H9 (cell line): Measurements from ENCODE around the gene UVRAG. TPM values are rescaled to one million over a fixed set of nuclear protein-coding genes. Genes with fewer than 3 reads are reported as not detected.

Experiments
- DNase-seq: peaks from one replicate; pipeline ENCODE4 v3.0.0-alpha.2; 2017
- H2AFZ ChIP-seq: one replicate; pipeline ENCODE4 v1.6.1; 2013; ENCODE audit warnings: mild to moderate bottlenecking, low read length, control low read depth, moderate library complexity
- H2AK5ac ChIP-seq: 2 replicates; pipeline ENCODE4 v1.6.1; 2013; ENCODE audit warnings: low read length, control low read depth, mixed read lengths; ENCODE audit not compliant: insufficient read length
- H2BK120ac ChIP-seq: one replicate; pipeline ENCODE4 v1.6.1; 2013; ENCODE audit warnings: low read depth, mild to moderate bottlenecking, low read length, control low read depth, inconsistent platforms; ENCODE audit not compliant: poor library complexity, severe bottlenecking
- H2BK12ac ChIP-seq: 2 replicates; pipeline ENCODE4 v1.6.1; 2013; ENCODE audit warnings: low read length, control low read depth, mixed read lengths, low read depth; ENCODE audit not compliant: insufficient read length
- H2BK15ac ChIP-seq: 2 replicates; pipeline ENCODE4 v1.6.1; 2013; ENCODE audit warnings: low read depth, low read length, control low read depth
- H2BK20ac ChIP-seq: one replicate; pipeline ENCODE4 v1.6.1; 2013; ENCODE audit warnings: low read depth, mild to moderate bottlenecking, low read length, control low read depth, inconsistent platforms; ENCODE audit not compliant: poor library complexity, severe bottlenecking
- H2BK5ac ChIP-seq: 2 replicates; pipeline ENCODE4 v1.6.1; 2013; ENCODE audit warnings: low read length, control low read depth, mixed read lengths; ENCODE audit not compliant: insufficient read length
- H3K14ac ChIP-seq: 2 replicates; pipeline ENCODE4 v1.6.1; 2013; ENCODE audit warnings: low read length, control low read depth; ENCODE audit not compliant: insufficient read depth
- H3K18ac ChIP-seq: 2 replicates; pipeline ENCODE4 v1.6.1; 2013; ENCODE audit warnings: low read depth, mild to moderate bottlenecking, mixed read lengths, low read length, control low read depth; ENCODE audit not compliant: insufficient read length
- H3K23ac ChIP-seq: 2 replicates; pipeline ENCODE4 v1.6.1; 2013; ENCODE audit warnings: low read length, control low read depth, mixed read lengths, low read depth; ENCODE audit not compliant: insufficient read length
- H3K23me2 ChIP-seq: 2 replicates; pipeline ENCODE4 v1.6.1; 2013; ENCODE audit warnings: low read depth, mild to moderate bottlenecking, mixed read lengths, low read length, control low read depth; ENCODE audit not compliant: insufficient read length, poor library complexity, severe bottlenecking
- H3K27ac ChIP-seq: 2 replicates; pipeline ENCODE4 v1.5.1; 2013; ENCODE audit warnings: low read length, control low read depth, mixed read lengths, low read depth; ENCODE audit not compliant: insufficient read length
- H3K27me3 ChIP-seq: 2 replicates; pipeline ENCODE4 v1.6.1; 2013; ENCODE audit warnings: low read length, control low read depth, inconsistent platforms; ENCODE audit not compliant: insufficient read depth
- H3K4ac ChIP-seq: 2 replicates; pipeline ENCODE4 v1.6.1; 2013; ENCODE audit warnings: low read depth, mild to moderate bottlenecking, control low read depth, inconsistent platforms, low read length, moderate library complexity
- H3K4me1 ChIP-seq: 2 replicates; pipeline ENCODE4 v1.6.1; 2013; ENCODE audit warnings: low read length, control low read depth, inconsistent platforms; ENCODE audit not compliant: insufficient read depth
- H3K4me2 ChIP-seq: 2 replicates; pipeline ENCODE4 v1.6.1; 2013; ENCODE audit warnings: low read length, control low read depth, mixed read lengths; ENCODE audit not compliant: insufficient read length, insufficient read depth
- H3K56ac ChIP-seq: 2 replicates; pipeline ENCODE4 v1.6.1; 2013; ENCODE audit warnings: low read depth, mild to moderate bottlenecking, mixed read lengths, low read length, control low read depth; ENCODE audit not compliant: insufficient read length
- H3K79me1 ChIP-seq: 2 replicates; pipeline ENCODE4 v1.6.1; 2013; ENCODE audit warnings: low read depth, mild to moderate bottlenecking, moderate library complexity, low read length, control low read depth, inconsistent platforms; ENCODE audit not compliant: insufficient read depth, poor library complexity, severe bottlenecking
- H3K79me2 ChIP-seq: 2 replicates; pipeline ENCODE4 v1.6.1; 2013; ENCODE audit warnings: low read length, control low read depth, inconsistent platforms; ENCODE audit not compliant: insufficient read depth
- H3K9ac ChIP-seq: 2 replicates; pipeline ENCODE4 v1.6.1; 2013; ENCODE audit warnings: low read length, control low read depth, mixed read lengths; ENCODE audit not compliant: insufficient read length; ENCODE audit errors: extremely low read depth
- H3K9me3 ChIP-seq: one replicate; pipeline ENCODE4 v1.6.1; 2013; ENCODE audit warnings: low read depth, low read length, inconsistent platforms; ENCODE audit not compliant: control insufficient read depth
- H3T11ph ChIP-seq: one replicate; pipeline ENCODE4 v1.6.1; 2013; ENCODE audit warnings: mild to moderate bottlenecking, low read length, control low read depth, inconsistent platforms
- H4K20me1 ChIP-seq: one replicate; pipeline ENCODE4 v1.6.1; 2013; ENCODE audit not compliant: control insufficient read depth, insufficient read length, insufficient read depth
- H4K5ac ChIP-seq: 2 replicates; pipeline ENCODE4 v1.6.1; 2013; ENCODE audit warnings: low read depth, mild to moderate bottlenecking, mixed read lengths, low read length, control low read depth; ENCODE audit not compliant: insufficient read length
- H4K8ac ChIP-seq: replicated peaks from 2 replicates; pipeline ENCODE4 v1.6.1; 2013; ENCODE audit warnings: low read length, control low read depth, mixed read lengths, low read depth; ENCODE audit not compliant: insufficient read length
- H4K91ac ChIP-seq: 2 replicates; pipeline ENCODE4 v1.6.1; 2013; ENCODE audit warnings: low read depth, mild to moderate bottlenecking, moderate library complexity, mixed read lengths, low read length, control low read depth; ENCODE audit not compliant: insufficient read length
- H3K27ac Mint-ChIP-seq, 3 experiments: 2 replicates in 2 of 3; 3 replicates in 1 of 3; pipeline ENCODE4 v1.8.0; 2020 to 2021; ENCODE audit warnings: mixed read lengths in 3 of 3, mild to moderate bottlenecking in 1 of 3, moderate library complexity in 1 of 3
- H3K27me3 Mint-ChIP-seq: 2 replicates; pipeline ENCODE4 v1.8.0; 2021; ENCODE audit warnings: low read depth, mild to moderate bottlenecking, moderate library complexity, mixed read lengths
- H3K36me3 Mint-ChIP-seq, 3 experiments: 2 replicates in 2 of 3; 3 replicates in 1 of 3; pipeline ENCODE4 v1.8.0; 2020 to 2021; ENCODE audit warnings: low read depth in 3 of 3, mixed read lengths in 3 of 3; ENCODE audit not compliant: insufficient read depth in 1 of 3
- H3K4me1 Mint-ChIP-seq, 2 experiments: 2 replicates each; pipeline ENCODE4 v1.8.0; 2020; ENCODE audit warnings: mixed read lengths in 2 of 2
- H3K4me3 Mint-ChIP-seq, 2 experiments: 2 replicates in 1 of 2; 3 replicates in 1 of 2; pipeline ENCODE4 v1.8.0; 2020 to 2021; ENCODE audit warnings: mild to moderate bottlenecking in 2 of 2, mixed read lengths in 2 of 2, moderate library complexity in 1 of 2
- H3K9me3 Mint-ChIP-seq, 2 experiments: 2 replicates in 1 of 2; 3 replicates in 1 of 2; pipeline ENCODE4 v1.8.0; 2020; ENCODE audit warnings: mild to moderate bottlenecking in 2 of 2, mixed read lengths in 2 of 2, moderate library complexity in 1 of 2
- CTCF ChIP-seq: fragments of 200-600 bp; sonication (generic); conservative IDR thresholded peaks from 3 replicates; pipeline ENCODE4 v1.8.0; 2021; ENCODE audit warnings: antibody characterized with exemption, mild to moderate bottlenecking
- WGBS: extraction: QIAGEN DNeasy Blood & Tissue Kit; methylation state at CpG from one replicate; pipeline ENCODE4 v1.1.7; 2013; ENCODE audit warnings: missing lambda C conversion rate, low lambda C conversion rate, mixed read lengths; ENCODE audit not compliant: insufficient read length; ENCODE audit errors: extremely low coverage; 5-methylcytosine and 5-hydroxymethylcytosine counted together
- total RNA-seq: library from RNA; stranded (reverse); gene quantifications from 2 replicates; pipeline ENCODE4 v1.2.1, GENCODE V29; 2021

The UVRAG gene
- total RNA-seq, 1 experiment from 2014 or later, result 18.5 TPM

- Histone ChIP-seq H2AFZ (no peak overlapping the region), H3K56ac (no peak overlapping the region)
- no peak overlapping the region for H3K4me3 Mint-ChIP-seq
Measured at GRCh38 chr11:75925785-75926164, 110.8 kb downstream of the UVRAG start.

More at GRCh38 chr11:75925785-75926164, 110.8 kb downstream of the UVRAG start:
- Histone ChIP-seq H3K4me1 (no peaks in the 10 kb centered on the region), H2BK5ac (no peak overlapping the region), H3K4me2 (no peak overlapping the region), H3K79me2 (no peaks in the 10 kb centered on the region), H2BK20ac (no peak overlapping the region), H3K23ac (no peak overlapping the region), H4K91ac (no peak overlapping the region), H3K9ac (no peak overlapping the region), H3K4ac (no peak overlapping the region), H4K20me1 (no peaks in the 10 kb centered on the region), H3K23me2 (no peaks in the 10 kb centered on the region), H3K27ac (no peak overlapping the region), H3K14ac (no peak overlapping the region), H3K9me3 (no peaks in the 10 kb centered on the region), H2BK15ac (no peak overlapping the region), H2AK5ac (no peak overlapping the region), H3K18ac (no peak overlapping the region), H4K8ac (no peak overlapping the region), H2BK120ac (no peak overlapping the region), H3T11ph (no peak overlapping the region), H3K79me1 (no peaks in the 10 kb centered on the region), H2BK12ac (no peak overlapping the region), H4K5ac (no peak overlapping the region), H3K27me3 (no peaks in the 10 kb centered on the region)
- Mint-ChIP-seq H3K9me3 (no peaks in the 10 kb centered on the region), H3K27me3 (no peaks in the 10 kb centered on the region), H3K27ac (no peak overlapping the region), H3K36me3 (no peaks in the 10 kb centered on the region), H3K4me1 (no peaks in the 10 kb centered on the region; a peak in 1 of 4 replicates)
- no peak for DNase-seq
- no peak for TF ChIP-seq CTCF
- WGBS, result no CpG with 5 or more reads among the region's 1 CpG
